A549 (cell line): ENCODE data around the gene VDR. TPM values are rescaled to one million over a fixed set of nuclear protein-coding genes. Genes with fewer than 3 reads are reported as not detected.
"Not testable (repeated sequence)": the region's sequence is repeated elsewhere in the genome, so short reads cannot be mapped to it uniquely, and the experiment has no call there.

Experiments used
- ATAC-seq, 2 experiments: fragments of 200-7000 bp in 1 of 2; fragments of >200 bp in 1 of 2; cut with Nextera tagmentation in 1 of 2; cut with Tn5 transposase in 1 of 2; 3 replicates each; pipeline versions ENCODE4 v1.8.0 to v1.9.1; 2018 to 2020; ENCODE audit warnings: mild to moderate bottlenecking in 1 of 2, moderate library complexity in 1 of 2
- CTCF ChIA-PET: fragments of 300-600 bp; sonication (Branson Sonifier 250); formaldehyde crosslinking; extraction: SDS; loops from one replicate; lab custom pipeline; 2021; ENCODE audit warnings: antibody characterized with exemption, inconsistent platforms; lab: Yijun Ruan, JAX
- POLR2A ChIA-PET: fragments of 350-600 bp; formaldehyde crosslinking; extraction: SDS; loops from one replicate; lab custom pipeline; 2021; ENCODE audit warnings: antibody characterized with exemption, inconsistent platforms; lab: Yijun Ruan, JAX
- DNase-seq, 2 experiments: peaks; one replicate each; pipeline versions ENCODE4 v3.0.0 to v3.0.0-alpha.2; 2011 to 2016; ENCODE audit warnings: low read depth in 1 of 2, low spot score in 1 of 2
- FAIRE-seq: peaks from 2 replicates; lab custom pipeline; 2011; peaks lifted over from hg19 to GRCh38; lab: Jason Lieb, UNC
- H3K27ac ChIP-seq, 2 experiments: fragments of >200 bp; sonication (Bioruptor Twin); formaldehyde crosslinking; 3 replicates each; pipeline ENCODE4 v1.5.1; 2016 to 2017
- H3K4me1 ChIP-seq: fragments of >200 bp; sonication (Bioruptor Twin); formaldehyde crosslinking; 3 replicates; pipeline ENCODE4 v1.6.1; 2016
- H3K4me2 ChIP-seq: fragments of >200 bp; sonication (Bioruptor Twin); formaldehyde crosslinking; 3 replicates; pipeline ENCODE4 v1.6.1; 2016
- H3K4me3 ChIP-seq: fragments of >200 bp; sonication (Bioruptor Twin); formaldehyde crosslinking; 3 replicates; pipeline ENCODE4 v1.5.1; 2016
- H3K9me3 ChIP-seq: fragments of >200 bp; sonication (Bioruptor Twin); formaldehyde crosslinking; 3 replicates; pipeline ENCODE4 v1.6.1; 2016
- BHLHE40 ChIP-seq: IDR thresholded peaks from 2 replicates; pipeline ENCODE4 v1.6.1; 2012; ENCODE audit warnings: low read depth, low read length, inconsistent platforms
- CBX2 ChIP-seq: fragments of 200-600 bp; sonication (generic); IDR thresholded peaks from 2 replicates; pipeline ENCODE4 v1.6.1; 2016; ENCODE audit warnings: low read depth, mild to moderate bottlenecking, borderline replicate concordance
- CEBPB ChIP-seq, 2 experiments: fragments of >200 bp in 1 of 2; sonication (Bioruptor Twin) in 1 of 2; formaldehyde crosslinking in 1 of 2; IDR thresholded peaks; 2 replicates each; pipeline ENCODE4 v1.6.1; 2012 to 2016
- CHD4 ChIP-seq: fragments of 200-600 bp; sonication (generic); IDR thresholded peaks from 2 replicates; pipeline ENCODE4 v1.6.1; 2016; ENCODE audit warnings: antibody characterized with exemption, mild to moderate bottlenecking, borderline replicate concordance
- FOSB ChIP-seq: fragments of 250-450 bp; sonication (Bioruptor Pico); IDR thresholded peaks from 2 replicates; pipeline ENCODE4 v1.5.0; 2020; ENCODE audit warnings: mild to moderate bottlenecking, moderate library complexity
- FOSL2 ChIP-seq, 2 experiments: fragments of 450-650 bp in 1 of 2; fragments of >200 bp in 1 of 2; sonication (Bioruptor Twin) in 1 of 2; formaldehyde crosslinking; IDR thresholded peaks; 2 replicates each; pipeline versions ENCODE4 v1.5.0 to v1.6.1; 2016 to 2020; ENCODE audit warnings: mild to moderate bottlenecking in 1 of 2, moderate library complexity in 1 of 2
- JUN ChIP-seq, 2 experiments: fragments of >200 bp; sonication (Bioruptor Twin); formaldehyde crosslinking; IDR thresholded peaks; 2 replicates in 1 of 2; 3 replicates in 1 of 2; pipeline ENCODE4 v1.6.1; 2016 to 2017
- MAFK ChIP-seq: fragments of 450-650 bp; IDR thresholded peaks from 2 replicates; pipeline ENCODE4 v1.6.1; 2014; ENCODE audit not compliant: partially characterized antibody
- MAZ ChIP-seq: fragments of 150-350 bp; IDR thresholded peaks from 2 replicates; pipeline ENCODE4 v1.6.1; 2014; ENCODE audit warnings: antibody characterized with exemption, low read depth, low read length, borderline replicate concordance
- RNF2 ChIP-seq: fragments of 200-600 bp; sonication (generic); IDR thresholded peaks from 2 replicates; pipeline ENCODE4 v1.6.1; 2016; ENCODE audit warnings: low read depth, mild to moderate bottlenecking, antibody characterized with exemption, moderate library complexity, borderline replicate concordance
- SMC3 ChIP-seq: fragments of >200 bp; sonication (Bioruptor Twin); formaldehyde crosslinking; IDR thresholded peaks from 3 replicates; pipeline ENCODE4 v1.6.1; 2018; ENCODE audit warnings: inconsistent platforms
- TFCP2L1 ChIP-seq: fragments of 250-450 bp; sonication (Bioruptor Pico); IDR thresholded peaks from 2 replicates; pipeline ENCODE4 v1.5.0; 2021; ENCODE audit warnings: mild to moderate bottlenecking
- WGBS: methylation state at CpG from one replicate; pipeline ENCODE4 v1.1.6; 2017; ENCODE audit errors: missing lambda C conversion rate; 5-methylcytosine and 5-hydroxymethylcytosine counted together
- polyA plus RNA-seq, 4 experiments: library from polyadenylated mRNA; depleted of rRNA in 3 of 4; stranded (reverse); fragments of >200 nt; fragmentation: RNase III in 1 of 4; extraction: RNeasy Plus Mini Kit Qiagen cat#74134 plus additional on column Dnase treatment in 1 of 4; gene quantifications; 2 replicates in 3 of 4; 3 replicates in 1 of 4; pipeline ENCODE4 v1.2.3, GENCODE V29; 2011 to 2017
- TF ChIP-seq, protein P1 (sequence below): IDR thresholded peaks from 2 replicates; pipeline ENCODE4 v1.6.1; 2012
- TF ChIP-seq, protein P2 (sequence below): fragments of 250-450 bp; sonication (Bioruptor Pico); IDR thresholded peaks from 2 replicates; pipeline ENCODE4 v1.5.0; 2021; ENCODE audit warnings: mild to moderate bottlenecking, moderate library complexity, borderline replicate concordance
- TF ChIP-seq, protein P3 (sequence below): fragments of 450-650 bp; IDR thresholded peaks from 2 replicates; pipeline ENCODE4 v1.6.1; 2014; ENCODE audit warnings: antibody characterized with exemption

Gene VDR
- polyA plus RNA-seq, 2 of the 4 experiments (the other 2 are of a cell fraction): 1.9 to 2.1 TPM

DNA sequence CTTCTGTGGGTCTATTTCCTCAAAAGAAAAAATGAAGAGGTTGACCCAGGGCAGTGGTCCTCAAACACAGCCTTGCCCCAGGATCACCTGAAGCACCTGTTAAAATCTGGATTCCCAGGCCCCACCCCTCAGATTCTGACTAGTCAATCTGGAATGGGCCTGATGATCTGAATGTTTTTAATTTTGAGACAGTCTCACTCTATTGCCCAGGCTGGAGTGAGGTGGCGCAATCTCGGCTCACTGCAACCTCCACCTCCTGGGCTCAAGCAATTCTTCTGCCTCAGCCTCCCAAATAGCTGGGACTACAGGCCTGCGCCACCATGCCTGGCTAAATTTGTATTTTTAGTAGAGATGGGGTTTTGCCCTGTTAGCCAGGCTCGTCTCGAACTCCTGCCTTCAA lies 89.3 kb downstream of the VDR start:
- whole genome bisulfite sequencing: 96% methylated on average over 5 of the region's 5 CpGs
- ATAC-seq, H3K9me3 ChIP-seq, H3K4me2 ChIP-seq, FAIRE-seq, H3K4me3 ChIP-seq, POLR2A ChIA-PET, DNase-seq, H3K27ac ChIP-seq: not testable (repeated sequence)
- CTCF ChIA-PET: interaction anchor here (1.0 to 59.0 kb wide), 3 partner anchors 24 to 1318 kb away, joined by 3 to 1532 read pairs (median 29); no protein-coding TSS in a partner anchor
- peak in 1 of 2 experiments; percentile 57; a peak in 2 of 4 replicates for TF ChIP-seq CEBPB (IDR thresholded peaks at IDR 0.05)
- peaks cover 74% of the 10 kb centered on the region for H3K4me1 ChIP-seq

DNA sequence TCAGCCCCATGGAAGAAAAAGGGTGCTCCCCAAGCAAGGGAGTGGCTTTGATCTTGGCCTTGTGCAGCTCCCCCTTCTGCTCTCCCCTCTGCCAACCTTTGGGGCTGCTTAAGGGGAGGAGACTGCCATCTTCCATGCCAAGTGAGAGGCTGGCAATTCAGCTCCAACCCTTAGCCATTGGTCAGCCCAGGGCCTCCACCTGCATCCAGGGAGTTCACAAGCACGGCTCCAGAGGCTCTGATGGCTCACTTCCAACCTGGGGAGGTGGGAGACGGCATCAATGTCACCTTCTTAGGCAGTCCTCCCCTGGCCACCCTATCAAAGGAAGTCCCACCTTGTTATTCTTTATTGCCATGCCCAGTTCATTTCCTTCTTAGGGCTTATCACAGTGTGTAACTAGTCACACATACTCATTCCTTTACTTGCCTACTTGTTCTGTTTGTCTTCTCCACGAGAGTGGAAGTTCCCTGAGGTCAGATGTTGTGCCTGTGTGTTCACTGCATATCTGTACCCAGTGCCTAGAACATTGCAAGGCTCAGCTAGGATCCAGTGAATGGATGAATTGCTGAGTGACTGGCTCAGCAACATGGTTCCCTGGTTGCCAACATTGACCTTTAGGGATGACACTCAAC lies 90.1 kb downstream of the VDR start:
- H3K4me1 ChIP-seq: peaks cover 82% of the 10 kb centered on the region
- ChIA-PET CTCF (interaction anchor here (1.1 to 59.0 kb wide), 4 partner anchors 15 to 72 kb away, joined by 3 to 1532 read pairs (median 17); no protein-coding TSS in a partner anchor), POLR2A (no interaction called here)

DNA sequence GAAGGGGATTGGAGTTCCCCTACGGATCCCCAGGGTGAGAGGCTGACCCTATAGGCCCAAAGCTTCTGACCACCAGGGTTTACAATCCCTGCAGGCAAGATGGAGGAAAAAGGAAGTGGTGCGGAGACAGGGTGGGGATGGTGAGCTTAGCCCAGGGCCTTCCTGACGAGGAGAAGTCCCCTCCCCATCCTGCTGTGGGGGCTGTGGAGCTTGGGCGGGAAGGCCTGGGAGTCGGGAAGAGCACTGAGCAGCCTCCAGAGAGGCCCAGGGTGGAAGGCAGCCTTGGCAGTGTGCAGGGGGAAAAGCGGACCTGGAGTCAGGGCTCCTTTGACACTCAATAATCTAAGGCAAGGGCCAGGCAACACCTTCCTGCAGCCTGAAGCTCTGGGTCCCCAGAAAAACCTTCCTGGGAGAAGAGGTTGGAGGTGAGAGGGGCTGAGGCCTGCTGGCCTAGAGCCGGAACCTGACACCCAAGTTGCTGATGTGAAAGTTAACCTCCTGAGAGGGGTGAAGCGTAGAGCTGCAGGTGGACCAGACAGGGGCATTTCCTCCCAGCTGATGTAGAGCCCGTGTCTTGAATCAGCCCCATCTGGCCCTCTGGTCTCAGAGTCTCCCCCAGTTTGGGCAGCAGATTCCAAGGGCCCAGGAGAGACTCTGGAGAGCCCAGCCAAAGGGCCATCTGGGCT lies 91.1 kb downstream of the VDR start:
- Histone ChIP-seq H3K4me1 (peaks cover 92% of the 10 kb centered on the region), H3K9me3 (no peaks in the 10 kb centered on the region), H3K27ac (peak overlapping the region; percentile 76 to 85), H3K4me3 (peak overlapping the region; percentile 37)
- ChIA-PET CTCF (interaction anchor here (0.6 to 59.0 kb wide), 12 partner anchors 12 to 137 kb away, joined by 3 to 1532 read pairs (median 4); no protein-coding TSS in a partner anchor), POLR2A (interaction anchor here (1.0 kb wide), 1 partner anchor 24 kb away, joined by 3 read pairs; no protein-coding TSS in a partner anchor)
- peak; percentile 35 to 59; a peak in 5 of 6 replicates for ATAC-seq
- 59% methylated on average over 9 of the region's 9 CpGs for WGBS
- peak in 1 of 2 experiments; percentile 58 for DNase-seq
- TF ChIP-seq, protein P1, sequence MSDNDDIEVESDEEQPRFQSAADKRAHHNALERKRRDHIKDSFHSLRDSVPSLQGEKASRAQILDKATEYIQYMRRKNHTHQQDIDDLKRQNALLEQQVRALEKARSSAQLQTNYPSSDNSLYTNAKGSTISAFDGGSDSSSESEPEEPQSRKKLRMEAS: 0 out of 2 replicates have a peak, but pooled peaks have one; percentile 3
- TF ChIP-seq MAZ (no peak), RNF2 (no peak)
- TF ChIP-seq, all 56 proteins: peak for 1
- peak overlapping the region; percentile 94 for H3K4me2 ChIP-seq
- no peak for FAIRE-seq

More for the DNA sequence above, 90.1 kb downstream of the VDR start:
- H3K4me3 ChIP-seq: no peak overlapping the region
- H3K4me2 ChIP-seq: peak overlapping the region; percentile 94; the same call in 1 of the 3 replicates
- FAIRE-seq (no peak), ATAC-seq (no peak), DNase-seq (no peak)
- H3K9me3 ChIP-seq: no peaks in the 10 kb centered on the region
- 78% methylated on average over 3 of the region's 3 CpGs for WGBS
- TF ChIP-seq FOSL2 (IDR thresholded peaks at IDR 0.05) (no peak), FOSL2 (CRISPR knock-in tag; IDR thresholded peaks at IDR 0.05) (no peak), BHLHE40 (no peak)
- TF ChIP-seq, all 56 proteins: peak for 0
- H3K27ac ChIP-seq: peak overlapping the region in 1 of 2 experiments; percentile 85; a peak in 3 of 6 replicates

DNA sequence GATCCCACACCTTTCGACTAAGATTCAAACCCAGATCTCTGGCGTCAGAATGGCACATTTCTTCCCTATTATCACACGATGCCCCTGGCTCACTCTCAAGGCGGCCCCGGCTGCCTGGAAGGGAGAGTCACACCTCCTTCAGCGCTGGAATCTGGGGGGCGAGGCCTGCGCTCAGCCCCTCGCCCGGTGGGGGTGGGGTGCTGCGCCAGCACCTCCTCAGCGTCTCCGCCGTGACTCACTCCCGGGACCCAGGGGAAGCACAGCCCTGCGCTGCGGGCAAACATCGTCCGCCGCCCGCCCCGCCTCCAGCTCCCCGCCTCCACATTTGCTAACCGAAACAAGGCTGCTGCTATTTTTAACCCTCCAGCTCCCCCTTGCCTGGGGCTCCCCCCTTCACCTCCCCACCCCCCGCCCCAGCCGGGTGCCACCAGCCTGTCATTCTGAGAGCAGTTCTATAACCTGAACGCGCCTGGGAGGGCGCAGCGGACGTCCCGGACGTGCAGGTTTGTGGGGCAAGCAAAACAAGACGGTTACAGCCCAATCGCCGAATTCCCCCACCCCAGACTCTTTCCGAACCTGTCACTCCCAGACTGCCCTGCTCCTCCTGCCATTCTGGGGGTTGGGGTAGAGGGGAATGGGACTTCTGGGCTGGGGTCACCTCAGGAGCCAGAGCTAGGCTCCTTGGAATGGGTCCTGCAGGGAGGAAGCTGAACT lies 91.8 kb downstream of the VDR start:
- CTCF ChIA-PET: interaction anchor here (0.6 to 59.0 kb wide), 11 partner anchors 9 to 138 kb away, joined by 3 to 1532 read pairs (median 4); no protein-coding TSS in a partner anchor
- H3K4me3 ChIP-seq: peak overlapping the region; percentile 37
- WGBS: 3% methylated on average over 34 of the region's 37 CpGs
- TF ChIP-seq TFCP2L1 (0 out of 2 replicates have a peak, but pooled peaks have one; percentile 41), FOSB (CRISPR knock-in tag) (no peak), CEBPB (IDR thresholded peaks at IDR 0.05) (no peak), SMC3 (peak; percentile 19; the same call in 1 of the 3 replicates), CBX2 (no peak), FOSL2 (IDR thresholded peaks at IDR 0.05) (peak; percentile 51; the same call in 1 of the 2 replicates), FOSL2 (CRISPR knock-in tag; IDR thresholded peaks at IDR 0.05) (peak; percentile 87), MAFK (peak; percentile 24), CHD4 (no peak), JUN (IDR thresholded peaks at IDR 0.05) (0 out of 5 replicates have a peak, but pooled peaks of 1 of the 2 experiments have one; percentile 34)
- TF ChIP-seq, protein P2, sequence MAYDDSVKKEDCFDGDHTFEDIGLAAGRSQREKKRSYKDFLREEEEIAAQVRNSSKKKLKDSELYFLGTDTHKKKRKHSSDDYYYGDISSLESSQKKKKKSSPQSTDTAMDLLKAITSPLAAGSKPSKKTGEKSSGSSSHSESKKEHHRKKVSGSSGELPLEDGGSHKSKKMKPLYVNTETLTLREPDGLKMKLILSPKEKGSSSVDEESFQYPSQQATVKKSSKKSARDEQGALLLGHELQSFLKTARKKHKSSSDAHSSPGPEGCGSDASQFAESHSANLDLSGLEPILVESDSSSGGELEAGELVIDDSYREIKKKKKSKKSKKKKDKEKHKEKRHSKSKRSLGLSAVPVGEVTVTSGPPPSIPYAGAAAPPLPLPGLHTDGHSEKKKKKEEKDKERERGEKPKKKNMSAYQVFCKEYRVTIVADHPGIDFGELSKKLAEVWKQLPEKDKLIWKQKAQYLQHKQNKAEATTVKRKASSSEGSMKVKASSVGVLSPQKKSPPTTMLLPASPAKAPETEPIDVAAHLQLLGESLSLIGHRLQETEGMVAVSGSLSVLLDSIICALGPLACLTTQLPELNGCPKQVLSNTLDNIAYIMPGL (CRISPR knock-in tag): no peak
- TF ChIP-seq, protein P1: peak; percentile 42; the same call in 1 of the 2 replicates
- TF ChIP-seq, protein P3, sequence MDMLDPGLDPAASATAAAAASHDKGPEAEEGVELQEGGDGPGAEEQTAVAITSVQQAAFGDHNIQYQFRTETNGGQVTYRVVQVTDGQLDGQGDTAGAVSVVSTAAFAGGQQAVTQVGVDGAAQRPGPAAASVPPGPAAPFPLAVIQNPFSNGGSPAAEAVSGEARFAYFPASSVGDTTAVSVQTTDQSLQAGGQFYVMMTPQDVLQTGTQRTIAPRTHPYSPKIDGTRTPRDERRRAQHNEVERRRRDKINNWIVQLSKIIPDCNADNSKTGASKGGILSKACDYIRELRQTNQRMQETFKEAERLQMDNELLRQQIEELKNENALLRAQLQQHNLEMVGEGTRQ: no peak
- FAIRE-seq: no peak
- H3K4me1 ChIP-seq: peaks cover 93% of the 10 kb centered on the region
- peak overlapping the region; percentile 94 for H3K4me2 ChIP-seq
- POLR2A ChIA-PET: interaction anchor here (0.8 to 1.0 kb wide), 2 partner anchors 25 to 385 kb away, joined by 3 read pairs; no protein-coding TSS in a partner anchor
- peak; percentile 74 to 85 for DNase-seq
- peak; percentile 77 to 85 for ATAC-seq
- no peaks in the 10 kb centered on the region for H3K9me3 ChIP-seq
- H3K27ac ChIP-seq: peak overlapping the region; percentile 76 to 85
